HG03039 (cell line): Measurements from ENCODE around the gene POLE.
"Not testable (repeated sequence)": the region's sequence is repeated elsewhere in the genome, so short reads cannot be mapped to it uniquely, and the experiment has no call there.

Experiments used
- ATAC-seq: cut with Tn5 transposase; IDR thresholded peaks from one replicate; pipeline ENCODE4 v1.9.1; 2021; ENCODE audit warnings: mild to moderate bottlenecking, moderate library complexity; ENCODE audit not compliant: unreplicated experiment

POLE gene

DNA sequence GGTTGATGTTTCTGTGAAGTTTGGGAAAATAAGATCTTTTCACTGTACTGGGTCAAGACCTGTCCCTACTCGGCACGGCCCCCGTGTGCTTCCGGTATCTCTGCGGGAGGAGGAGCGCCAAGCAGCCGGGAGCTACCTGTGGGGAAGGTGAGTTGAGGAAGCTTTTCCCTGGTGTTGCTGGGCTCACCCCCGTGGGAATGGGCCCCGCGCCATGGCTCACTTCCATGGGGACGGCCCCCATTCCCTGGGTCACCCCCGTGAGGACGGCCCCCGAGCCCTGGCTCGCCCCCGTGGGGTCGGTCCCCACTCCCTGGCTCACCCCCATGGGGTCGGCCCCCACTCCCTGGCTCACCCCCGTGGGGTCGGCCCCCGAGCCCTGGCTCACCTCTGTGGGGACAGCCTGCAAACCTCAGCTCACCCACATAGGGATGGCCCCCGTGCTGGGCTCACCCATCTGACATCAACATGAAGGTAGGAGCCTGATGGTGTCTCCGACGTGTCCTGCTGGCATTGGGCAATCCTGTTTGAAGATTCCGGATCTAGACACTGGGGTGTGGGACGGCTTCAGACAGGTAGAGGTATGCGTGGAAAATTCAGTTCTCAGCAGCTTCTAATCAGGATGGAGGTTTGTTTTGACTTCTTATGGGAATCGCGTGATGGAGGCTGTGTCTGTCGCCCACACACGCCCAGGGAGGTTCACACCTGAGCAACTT is 85.8 kb downstream of the POLE start:
- no peak for ATAC-seq

DNA sequence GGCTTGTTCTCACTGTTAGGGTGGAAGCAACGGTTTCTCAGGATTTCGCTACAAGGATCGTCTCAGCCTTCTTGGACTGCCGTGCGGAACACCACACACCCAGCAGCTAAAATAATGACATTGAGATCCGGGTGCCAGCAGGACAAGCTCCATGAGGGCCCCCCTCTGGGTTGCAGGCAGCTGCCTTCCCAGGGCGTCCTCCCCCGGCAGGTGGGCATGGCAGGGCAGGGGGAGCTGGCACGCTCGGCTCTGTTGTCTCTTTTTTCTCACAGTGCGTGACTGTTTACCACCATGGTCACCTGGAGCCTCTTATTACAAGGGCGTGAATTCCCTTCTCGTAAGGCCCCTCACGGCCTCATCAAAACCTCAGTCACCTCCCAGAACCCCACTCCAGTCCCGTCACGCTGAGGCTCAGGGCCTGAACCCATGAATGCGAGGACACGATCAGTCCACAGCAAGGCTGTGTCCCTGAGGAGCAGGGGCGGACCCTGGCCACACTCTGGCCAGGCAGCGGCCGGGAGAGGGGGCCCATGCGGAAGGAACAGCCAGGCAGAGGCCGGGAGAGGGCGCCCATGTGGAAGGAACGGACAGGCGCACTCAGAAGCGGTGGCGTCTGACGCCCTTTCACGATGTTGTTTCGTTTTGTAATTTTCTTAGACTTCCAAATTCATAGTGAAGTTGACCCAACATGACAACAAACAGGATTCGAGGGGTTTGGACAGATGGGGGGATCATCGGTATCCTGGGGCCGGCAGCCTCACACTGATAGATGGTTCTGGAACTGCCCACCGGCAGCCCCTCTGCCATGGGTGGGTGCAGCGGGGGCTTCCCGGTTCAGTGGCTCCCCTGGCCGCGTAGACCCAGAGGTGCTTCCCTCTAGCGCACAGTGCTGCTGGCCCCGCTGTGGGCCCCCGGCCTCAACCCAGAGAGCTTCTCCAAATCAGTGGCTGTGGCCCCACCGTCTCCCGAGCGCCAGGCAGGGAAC is 86.8 kb downstream of the POLE start:
- no peak for ATAC-seq

DNA sequence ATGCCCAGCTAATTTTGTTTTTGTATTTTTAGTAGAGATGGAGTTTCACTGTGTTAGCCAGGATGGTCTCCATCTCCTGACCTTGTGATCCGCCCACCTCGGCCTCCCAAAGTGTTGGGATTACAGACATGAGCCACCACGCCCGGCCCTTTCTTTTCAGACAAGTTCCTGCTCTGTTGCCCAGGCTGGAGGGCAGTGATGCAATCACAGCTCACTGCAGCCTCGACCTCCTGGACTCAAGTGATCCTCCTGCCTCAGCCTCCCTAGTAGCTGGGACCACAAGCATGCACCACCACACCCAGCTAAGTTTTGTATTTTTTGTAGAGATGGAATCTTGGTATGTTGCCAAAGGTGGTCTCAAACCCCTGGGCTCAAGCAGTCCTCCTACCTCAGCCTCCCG is 87.6 kb downstream of the POLE start:
- ATAC-seq: not testable (repeated sequence)

DNA sequence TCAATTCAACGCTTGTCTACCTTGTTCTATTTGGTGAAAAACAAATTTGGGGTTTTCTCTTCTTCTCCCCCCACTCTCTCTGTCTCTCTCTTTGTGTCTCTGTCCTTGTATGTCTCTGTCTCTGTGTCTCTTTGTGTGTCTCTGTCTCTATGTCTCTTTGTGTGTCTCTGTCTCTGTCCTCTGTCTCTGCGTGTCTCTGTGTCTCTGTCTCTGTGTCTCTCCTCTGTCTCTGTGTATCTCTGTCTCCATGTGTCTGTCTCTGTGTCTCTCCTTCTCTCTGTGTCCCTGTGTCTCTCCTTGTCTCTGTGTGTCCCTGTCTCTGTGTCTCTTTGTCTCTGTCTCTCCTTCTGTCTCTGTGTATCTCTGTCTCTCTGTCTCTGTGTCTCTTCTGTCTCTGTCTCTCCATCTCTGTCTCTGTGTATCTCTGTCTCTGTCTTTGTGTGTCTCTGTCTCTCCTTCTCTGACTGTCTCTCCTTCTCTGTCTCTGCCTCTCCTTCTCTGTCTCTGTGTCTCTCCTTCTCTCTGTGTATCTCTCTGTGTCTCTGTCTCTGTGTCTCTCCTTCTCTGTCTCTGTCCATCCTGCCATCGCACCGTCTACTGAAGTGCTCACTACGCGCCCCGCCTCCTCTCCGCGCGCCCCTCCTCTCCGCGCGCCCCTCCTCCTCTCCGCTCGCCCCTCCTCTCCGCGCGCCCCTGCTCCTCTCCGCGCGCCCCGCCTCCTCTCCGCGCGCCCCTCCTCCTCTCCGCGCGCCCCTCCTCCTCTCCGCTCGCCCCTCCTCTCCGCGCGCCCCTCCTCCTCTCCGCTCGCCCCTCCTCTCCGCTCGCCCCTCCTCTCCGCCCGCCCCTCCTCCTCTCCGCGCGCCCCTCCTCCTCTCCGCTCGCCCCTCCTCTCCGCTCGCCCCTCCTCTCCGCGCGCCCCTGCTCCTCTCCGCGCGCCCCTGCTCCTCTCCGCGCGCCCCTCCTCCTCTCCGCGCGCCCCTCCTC is 89.5 kb downstream of the POLE start:
- no peak for ATAC-seq

DNA sequence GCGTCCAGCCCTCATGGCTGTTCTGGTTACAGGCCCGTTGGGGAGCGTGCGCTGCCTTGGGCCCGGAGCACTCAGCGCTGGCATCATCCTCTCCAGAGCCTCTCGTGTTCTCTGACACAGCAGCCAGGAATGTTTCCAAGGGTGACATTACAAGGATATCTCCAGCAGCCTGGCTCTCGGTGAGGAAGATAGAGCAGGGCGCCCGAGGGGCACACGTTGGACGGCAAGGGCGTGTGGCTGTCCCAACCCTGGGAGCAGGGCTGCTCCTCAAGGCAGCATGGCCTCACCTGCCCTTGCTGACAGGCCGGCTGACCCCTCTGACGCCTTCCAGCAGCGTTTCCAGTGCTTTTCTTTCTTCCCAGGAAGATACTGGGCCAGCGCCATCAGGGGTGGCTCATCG is 91.1 kb downstream of the POLE start:
- no peak for ATAC-seq

DNA sequence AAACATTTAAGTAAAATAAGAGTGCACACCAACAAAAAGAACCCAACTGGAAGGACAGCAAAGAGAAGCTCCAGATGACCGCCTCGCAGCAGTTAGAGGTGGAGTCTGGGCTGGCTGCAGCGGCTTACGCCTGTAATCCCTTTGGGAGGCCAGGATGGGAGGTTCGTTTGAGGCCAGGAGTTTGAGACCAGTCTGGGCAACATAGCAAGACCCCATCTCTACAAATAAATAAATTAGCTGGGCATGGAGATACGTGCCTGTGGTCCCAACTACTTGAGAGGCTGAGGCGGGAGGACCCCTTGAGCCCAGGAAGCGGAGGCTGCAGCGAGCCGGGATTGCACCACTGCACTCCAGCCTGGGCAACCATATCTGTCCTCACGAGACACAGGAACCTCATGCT is 92.0 kb downstream of the POLE start:
- no peak for ATAC-seq

DNA sequence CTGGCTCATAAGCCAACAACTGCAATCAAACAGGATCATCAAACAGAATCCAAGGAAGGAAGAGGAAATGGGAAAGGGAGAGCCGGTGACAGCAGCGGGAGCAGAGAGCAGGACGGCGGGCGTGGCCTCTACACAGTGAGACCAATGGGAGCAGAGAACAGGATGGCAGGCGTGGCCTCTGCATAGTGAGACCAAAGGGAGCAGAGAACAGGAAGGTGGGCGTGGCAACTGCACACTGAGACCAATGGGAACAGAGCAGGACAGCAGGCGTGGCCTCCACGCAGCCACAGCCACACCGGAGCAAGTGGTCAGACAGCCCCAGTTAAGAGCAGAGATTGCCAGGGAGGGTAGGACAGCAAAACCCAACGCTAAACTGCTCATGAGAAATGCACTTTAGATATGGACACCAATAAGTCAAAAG is 93.2 kb downstream of the POLE start:
- ATAC-seq: peak; percentile 52

DNA sequence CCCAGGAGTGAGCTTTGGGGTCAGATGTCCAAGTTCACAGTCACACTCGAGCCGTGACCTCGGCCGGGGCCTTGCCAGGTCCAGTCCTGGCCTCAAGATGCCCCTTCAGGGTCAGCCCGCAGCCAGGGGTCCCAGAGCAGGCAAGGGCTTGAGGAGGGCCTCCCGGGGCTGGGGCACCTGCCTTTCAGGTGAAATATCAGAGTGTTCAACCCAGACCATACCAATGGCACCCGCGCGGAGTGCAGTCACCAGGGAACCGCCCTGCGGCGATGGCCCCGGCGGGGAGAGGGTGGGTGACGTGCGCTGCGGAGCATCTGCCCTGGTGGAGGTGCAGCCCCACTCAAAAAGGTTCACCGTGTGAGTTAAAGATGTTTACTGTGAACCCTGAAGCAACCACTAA is 93.6 kb downstream of the POLE start:
- no peak for ATAC-seq

DNA sequence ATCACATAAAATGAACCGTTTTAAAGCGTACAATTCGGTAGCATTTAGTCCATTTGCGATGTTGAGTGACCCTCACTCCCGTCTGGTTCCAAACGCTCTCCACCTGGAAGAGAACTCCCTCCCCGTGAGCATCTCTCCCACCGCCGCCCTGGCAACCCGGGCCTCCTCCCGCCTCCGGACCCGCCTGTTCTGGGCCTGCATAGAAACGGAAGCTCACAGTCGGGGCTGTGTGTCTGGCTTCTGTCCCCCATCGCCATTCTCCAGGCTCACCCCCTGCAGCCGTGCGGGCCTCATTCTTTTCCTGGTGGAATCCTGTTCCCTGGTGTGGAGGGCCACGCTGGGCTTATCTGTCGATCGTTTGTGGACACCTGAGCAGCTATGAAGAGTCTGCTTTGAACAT is 94.1 kb downstream of the POLE start:
- ATAC-seq: no peak

DNA sequence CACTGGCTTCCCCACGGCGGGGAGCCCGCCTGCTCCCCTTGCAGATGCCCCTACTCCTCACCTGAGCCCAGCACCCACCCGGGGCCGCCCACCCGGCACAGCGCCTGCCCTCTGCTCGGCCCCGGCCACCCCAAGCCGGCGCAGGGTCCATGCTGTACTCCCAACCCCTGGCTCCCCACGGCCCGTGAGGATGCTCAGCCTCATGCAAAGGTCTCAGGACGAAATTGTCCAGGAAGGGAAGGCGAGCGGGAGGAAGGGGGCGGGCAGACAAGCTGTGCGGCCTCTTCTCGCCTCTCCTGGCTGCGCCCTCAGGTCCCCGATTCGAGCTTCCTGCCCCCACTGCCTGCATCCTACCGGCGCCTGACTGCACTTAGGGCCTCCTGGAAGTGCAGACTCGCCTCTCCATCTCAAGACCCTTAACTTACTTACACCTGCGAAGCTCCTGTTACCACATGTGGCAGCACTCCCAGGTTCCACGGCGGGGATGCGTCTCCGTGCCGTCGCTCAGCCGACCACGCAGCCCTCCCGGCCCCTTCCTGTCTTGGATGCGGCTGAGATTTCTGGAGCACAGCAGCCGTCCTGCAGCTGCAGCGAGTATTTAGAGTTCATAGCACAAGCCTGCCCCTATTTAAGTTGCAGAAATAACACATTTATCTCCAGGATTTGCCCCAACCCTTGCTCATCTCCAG is 94.7 kb downstream of the POLE start:
- ATAC-seq: no peak

DNA sequence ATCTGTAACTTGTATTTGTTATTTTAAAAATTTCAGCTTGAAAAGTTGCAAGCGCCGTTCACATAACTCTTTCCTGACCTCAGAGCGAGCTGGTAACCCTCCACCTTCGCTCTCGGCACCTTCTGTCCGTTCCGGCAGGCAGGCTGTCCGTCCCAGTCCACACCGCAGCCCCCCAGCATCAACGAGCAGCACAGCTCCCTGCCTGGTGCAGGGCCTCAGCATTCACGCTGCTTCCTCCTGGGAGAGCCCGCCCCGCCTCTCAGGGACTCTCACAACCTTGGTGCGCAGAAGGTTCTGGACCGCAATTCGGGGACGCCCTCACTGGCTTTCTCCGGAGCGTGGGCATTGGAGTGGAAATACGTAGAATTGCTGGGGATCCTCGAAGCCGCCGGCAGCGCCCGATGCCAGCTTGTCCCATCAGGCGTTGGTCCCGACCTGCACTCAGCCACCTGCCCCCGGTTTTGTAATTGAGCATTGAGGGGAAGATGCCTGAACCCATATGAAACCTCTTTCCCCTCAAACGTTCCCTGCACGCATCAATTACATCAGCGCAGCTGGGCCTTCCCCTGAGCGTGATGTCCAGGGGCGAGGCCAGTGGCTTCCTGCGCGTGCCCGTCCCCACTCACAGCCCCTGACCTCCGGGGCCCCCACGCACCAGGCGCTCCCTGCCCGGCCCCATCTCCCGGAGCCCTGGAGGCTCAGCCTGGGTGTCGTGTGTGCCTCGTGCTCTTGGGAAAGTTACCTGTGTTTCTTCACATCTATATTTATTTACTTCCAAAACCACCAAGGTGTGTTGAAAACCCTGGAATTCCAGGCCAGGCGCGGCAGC is 95.8 kb downstream of the POLE start:
- ATAC-seq: no peak

DNA sequence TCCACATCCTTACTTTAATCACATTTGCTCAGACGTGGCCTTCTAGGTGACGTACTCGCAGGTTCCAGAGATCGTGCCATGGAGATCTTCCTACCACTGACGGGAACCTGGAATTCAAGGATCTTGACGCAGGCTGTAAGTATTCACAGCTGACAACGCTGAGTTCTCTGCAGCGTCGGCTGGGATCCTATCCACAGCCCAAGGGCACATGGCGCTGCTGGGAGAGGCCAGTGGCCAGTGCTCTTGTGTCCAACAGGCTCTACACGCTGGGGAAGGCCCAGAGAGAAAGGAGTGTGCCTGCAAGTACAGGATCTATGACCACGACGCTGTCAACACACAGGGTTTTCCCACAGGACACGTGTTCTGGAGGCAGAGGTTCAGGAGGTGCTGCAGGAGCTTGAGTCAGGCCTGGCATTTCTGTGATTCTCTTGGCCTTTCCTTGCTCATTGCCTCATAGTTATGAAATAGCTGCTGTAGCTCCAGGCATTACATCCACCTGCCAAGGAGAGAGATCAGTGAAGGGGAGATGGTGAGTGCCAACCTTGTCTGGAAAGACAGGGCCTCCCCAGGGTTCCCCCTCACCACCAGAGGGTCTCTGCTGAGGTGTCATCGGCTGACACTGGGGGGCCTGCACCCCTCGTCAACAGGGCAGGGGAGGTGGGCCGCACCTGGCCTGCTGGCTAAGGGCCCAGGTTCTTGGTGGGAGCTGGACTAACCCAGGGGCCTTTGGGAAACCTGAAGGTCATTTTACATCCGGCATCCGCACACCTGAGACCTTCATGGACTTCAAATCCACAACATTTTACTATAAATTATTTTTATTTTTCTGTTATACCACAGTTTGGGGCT is 98.1 kb downstream of the POLE start:
- no peak for ATAC-seq

DNA sequence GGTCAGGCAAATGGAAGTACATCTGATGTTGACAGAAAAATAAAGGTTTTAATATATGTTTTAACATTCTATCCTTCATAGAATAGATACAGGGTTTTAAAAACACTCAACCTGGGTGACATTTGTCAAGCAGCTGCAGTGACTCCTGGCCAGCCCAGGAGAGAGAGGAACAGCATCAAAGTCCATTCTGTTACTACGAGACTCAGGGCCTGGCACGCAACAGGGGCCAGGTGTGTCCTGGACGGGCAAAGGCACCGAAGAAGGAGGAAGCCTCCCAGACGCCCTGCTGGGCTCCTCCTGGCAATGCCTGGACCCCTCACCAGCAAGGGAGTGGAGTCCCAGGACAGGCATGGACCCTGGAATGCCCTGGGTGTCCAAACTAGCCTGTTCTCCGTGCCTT is 98.8 kb downstream of the POLE start:
- no peak for ATAC-seq

DNA sequence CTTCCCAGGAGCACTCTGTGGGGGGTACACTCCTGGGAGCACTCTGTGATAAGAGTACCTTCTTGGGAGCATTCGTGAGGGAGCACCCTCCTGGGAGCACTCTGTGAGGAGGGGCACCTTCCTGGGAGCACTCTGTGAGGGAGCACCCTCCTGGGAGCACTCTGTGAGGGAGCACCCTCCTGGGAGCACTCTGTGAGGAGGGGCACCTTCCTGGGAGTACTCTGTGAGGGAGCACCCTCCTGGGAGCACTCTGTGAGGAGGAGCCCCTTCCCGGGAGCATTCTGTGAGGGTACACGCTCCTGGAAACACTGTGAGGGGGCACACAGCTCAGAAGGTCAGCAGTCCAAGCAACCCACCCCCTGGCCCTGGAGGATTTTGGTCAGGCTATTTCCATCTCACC is 99.4 kb downstream of the POLE start:
- no peak for ATAC-seq

DNA sequence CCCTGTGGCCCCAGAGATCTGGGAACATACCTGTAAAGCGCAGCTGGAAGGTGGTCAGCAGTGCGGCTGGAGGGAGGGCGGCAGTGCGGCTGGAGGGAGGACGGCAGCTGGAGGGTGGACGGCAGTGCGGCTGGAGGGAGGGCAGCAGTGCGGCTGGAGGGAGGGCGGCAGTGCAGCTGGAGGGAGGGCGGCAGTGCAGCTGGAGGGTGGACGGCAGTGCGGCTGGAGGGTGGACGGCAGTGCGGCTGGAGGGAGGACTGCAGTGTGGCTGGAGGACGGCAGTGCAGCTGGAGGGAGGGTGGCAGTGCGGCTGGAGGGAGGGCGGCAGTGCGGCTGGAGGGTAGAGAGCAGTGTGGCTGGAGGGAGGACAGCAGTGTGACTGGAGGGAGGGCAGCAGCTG is 100.2 kb downstream of the POLE start:
- no peak for ATAC-seq

DNA sequence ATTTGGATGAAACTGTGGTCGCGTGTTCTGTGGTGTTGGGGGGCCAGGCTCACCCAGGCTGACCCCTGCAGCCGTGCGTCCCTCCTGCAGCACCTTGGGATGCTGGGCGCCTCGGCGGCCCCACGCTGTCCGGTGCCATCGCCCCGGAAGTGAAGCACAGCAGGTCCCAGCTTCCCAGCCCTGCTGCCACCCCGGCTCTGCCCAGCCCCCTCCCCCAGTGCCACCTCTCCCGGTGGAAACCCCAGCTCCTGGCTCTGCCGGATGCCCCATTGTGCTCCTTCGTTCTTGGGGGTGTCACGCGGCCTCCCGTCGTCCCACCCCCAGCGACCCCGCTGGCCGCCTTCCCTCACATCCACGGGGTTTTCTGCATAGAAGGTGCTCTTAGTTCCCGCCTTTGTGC is 102.0 kb downstream of the POLE start:
- no peak for ATAC-seq

DNA sequence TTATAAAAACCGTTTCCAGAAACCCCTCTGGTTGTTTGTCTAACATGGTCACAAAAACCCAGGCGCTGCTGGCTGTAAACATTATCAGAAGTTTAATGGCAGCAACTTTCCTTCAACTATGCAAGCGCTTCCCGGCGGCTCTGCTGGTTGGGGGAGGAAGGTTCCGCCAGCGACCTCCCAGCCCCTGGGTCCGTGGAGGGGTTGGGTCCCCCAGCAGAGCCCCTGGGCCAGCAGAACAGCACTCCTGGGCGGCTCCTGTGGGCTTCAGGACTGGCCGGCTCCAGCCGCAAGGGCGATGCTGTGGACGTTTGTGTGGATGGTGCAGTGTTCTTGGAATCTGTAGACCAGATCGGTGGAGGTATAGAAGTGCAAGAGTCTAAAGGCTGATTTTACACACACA is 102.7 kb downstream of the POLE start:
- ATAC-seq: no peak

DNA sequence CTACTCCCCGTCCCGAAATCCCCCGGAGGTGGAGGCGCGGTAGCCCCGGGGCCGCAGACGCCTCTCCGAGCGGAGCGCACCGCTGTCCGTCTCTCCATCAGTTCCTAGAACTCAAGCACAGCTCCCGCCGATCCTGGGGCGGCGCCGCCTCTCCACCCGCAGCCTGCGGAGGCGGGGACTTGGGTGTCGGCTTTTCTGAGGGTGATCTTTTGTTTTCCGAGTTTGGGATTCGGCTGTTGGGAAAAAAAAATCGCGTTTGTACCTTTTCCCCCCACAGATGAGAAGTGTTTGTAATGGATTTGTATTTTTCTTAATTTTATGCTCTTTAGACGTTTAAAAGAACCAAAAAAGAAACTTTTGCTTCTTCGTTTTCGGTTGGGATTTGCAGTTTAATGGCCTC is 103.4 kb downstream of the POLE start:
- ATAC-seq: no peak

DNA sequence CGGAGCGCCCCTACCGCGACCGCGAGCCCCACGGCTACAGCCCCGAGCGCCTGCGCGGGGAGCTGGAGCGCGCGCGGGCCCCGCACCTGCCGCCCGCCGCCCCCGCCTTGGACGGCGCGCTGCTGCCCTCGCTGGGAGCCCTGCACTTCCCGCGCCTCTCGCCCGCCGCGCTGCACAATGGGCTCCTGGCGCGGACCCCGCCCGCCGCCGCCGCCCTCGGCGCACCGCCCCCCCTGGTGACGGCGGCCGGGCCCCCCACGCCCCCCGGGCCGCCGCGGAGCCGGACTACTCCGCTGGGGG is 103.8 kb downstream of the POLE start:
- ATAC-seq: no peak
